Coronary artery (tissue), 2 donors: ENCODE data around the gene NHSL2.
A peak's percentile ranks its signal among the peaks of the same experiment; 100 is the strongest.

ENCODE experiments used
- DNase-seq: peaks from one replicate; pipeline ENCODE4 v3.0.0-alpha.2; 2017; ENCODE audit warnings: low spot score
- H3K27ac ChIP-seq, 2 donors: fragments of 200-600 bp; sonication (generic); one replicate each; pipeline ENCODE4 v1.5.1; 2016 to 2019
- H3K4me3 ChIP-seq: fragments of 200-600 bp; sonication (generic); 2 replicates; pipeline ENCODE4 v1.5.1; 2016; ENCODE audit warnings: mild to moderate bottlenecking, moderate library complexity
- CTCF ChIP-seq: fragments of 200-600 bp; sonication (generic); IDR thresholded peaks from one replicate; pipeline ENCODE4 v1.5.1; 2019; ENCODE audit warnings: antibody characterized with exemption

Gene NHSL2

DNA sequence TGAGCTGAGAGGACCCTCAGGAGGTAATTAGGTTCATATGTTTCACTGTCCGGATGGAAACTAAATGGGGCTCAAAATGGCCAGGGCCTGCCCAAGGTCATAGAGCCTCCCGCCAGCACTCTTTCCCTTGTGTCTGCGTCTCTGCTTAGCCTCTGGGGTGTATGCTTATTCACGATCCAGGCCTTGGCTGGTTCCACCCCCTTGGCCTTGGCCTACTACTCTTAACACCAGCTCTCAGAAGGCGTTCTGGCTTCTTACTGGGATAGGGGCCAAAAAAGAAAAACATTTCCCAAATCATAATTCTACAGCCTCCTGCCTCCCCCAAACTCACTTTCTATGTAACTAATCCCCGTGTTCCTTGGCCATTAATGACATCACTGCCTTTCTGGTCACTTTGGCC is 152.3 kb downstream of the NHSL2 start:
- no peak for DNase-seq
- no peak for TF ChIP-seq CTCF
- Histone ChIP-seq H3K27ac (peak overlapping the region; percentile 30 to 69), H3K4me3 (no peak overlapping the region)

GRCh38 chrX:72069350-72070160 is 158.9 kb downstream of the NHSL2 start:
- DNase-seq: no peak
- Histone ChIP-seq H3K27ac (no peak overlapping the region), H3K4me3 (peak overlapping the region; percentile 33)
- TF ChIP-seq CTCF: no peak

- DNase-seq: no peak
- Histone ChIP-seq H3K27ac (no peak overlapping the region), H3K4me3 (no peak overlapping the region)
- no peak for TF ChIP-seq CTCF
These were observed 160.6 kb downstream of the NHSL2 start for GRCh38 chrX:72071213-72071612.

GRCh38 chrX:72073633-72074032 is 163.0 kb downstream of the NHSL2 start:
- no peak overlapping the region for H3K4me3 ChIP-seq
- TF ChIP-seq CTCF: no peak
- DNase-seq: no peak
- no peak overlapping the region for H3K27ac ChIP-seq

DNA sequence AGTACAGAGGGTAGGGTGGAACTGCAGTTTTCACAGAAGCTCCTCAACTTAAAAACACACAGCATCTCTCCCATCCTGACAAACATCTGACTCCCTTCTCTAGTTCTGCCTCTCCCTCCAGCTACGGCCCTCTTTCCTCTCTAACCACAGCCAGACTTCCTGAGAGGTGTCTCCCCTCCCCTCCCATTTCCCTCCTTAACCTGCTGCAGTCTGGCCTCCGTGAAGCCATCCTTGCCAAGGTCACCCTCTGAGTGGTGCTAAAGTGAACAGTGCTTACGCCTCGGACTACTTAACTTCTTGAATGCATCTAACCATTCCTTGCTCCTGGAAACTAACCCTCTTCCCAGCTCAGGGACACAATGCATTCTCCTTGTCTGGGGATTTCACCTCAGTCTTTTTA is 167.8 kb downstream of the NHSL2 start:
- H3K27ac ChIP-seq: no peak overlapping the region
- no peak for TF ChIP-seq CTCF
- no peak for DNase-seq
- H3K4me3 ChIP-seq: no peak overlapping the region

DNA sequence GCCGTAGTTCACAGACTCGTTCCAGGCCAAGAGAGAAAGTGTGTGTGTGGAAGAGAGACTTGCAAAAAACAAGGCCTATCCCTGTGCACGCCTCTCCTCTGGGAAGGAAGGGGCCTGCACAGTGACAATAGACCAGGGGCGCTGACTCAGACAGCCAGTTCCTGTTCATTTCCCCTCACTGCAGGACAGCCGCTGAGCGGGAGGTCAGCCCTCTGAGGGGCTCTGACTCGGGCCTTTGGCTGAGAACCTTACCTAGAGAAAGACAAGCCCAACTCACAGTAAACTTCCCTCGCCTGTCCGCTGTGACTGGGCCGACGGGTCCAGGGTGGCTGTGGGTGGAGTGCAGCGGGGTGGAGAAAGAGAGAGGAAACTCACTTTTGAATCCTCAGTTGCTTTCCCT is 169.0 kb downstream of the NHSL2 start:
- TF ChIP-seq CTCF: no peak
- Histone ChIP-seq H3K4me3 (peak overlapping the region; percentile 28), H3K27ac (peak overlapping the region in 1 of 2 donors; percentile 52)
- no peak for DNase-seq

DNA sequence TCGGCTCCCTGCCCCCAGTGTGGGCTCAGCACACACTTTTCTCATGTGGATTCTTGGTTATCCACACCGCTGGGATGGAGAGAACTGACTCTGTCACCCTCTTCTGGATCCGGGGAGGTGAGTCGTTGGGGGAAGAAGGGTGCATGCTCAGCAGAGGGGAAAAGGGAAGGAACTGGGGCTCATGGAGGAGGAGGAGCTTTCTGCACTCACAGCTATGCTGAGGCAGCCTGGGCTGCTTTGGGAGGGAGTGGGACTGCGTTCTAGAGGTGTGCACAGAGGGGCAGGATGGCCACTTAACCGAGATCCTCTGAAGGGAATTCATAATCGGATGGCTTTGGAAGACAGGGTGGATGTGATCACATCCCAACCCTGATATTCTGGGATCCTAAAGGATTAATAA is 169.5 kb downstream of the NHSL2 start:
- peak overlapping the region in 1 of 2 donors; percentile 52 for H3K27ac ChIP-seq
- H3K4me3 ChIP-seq: peak overlapping the region; percentile 28
- DNase-seq: no peak
- no peak for TF ChIP-seq CTCF
